HEK293 (cell line): ENCODE measurements around the gene RAB21.

Experiments used
- CTCF ChIA-PET: fragments of 350-600 bp; formaldehyde crosslinking; extraction: SDS; loops from one replicate; lab custom pipeline; 2021; ENCODE audit warnings: antibody characterized with exemption; lab: Yijun Ruan, JAX
- POLR2A ChIA-PET: fragments of 300-600 bp; formaldehyde crosslinking; extraction: SDS; loops from one replicate; lab custom pipeline; 2020; ENCODE audit warnings: antibody characterized with exemption, inconsistent platforms; lab: Yijun Ruan, JAX
- H3K27ac ChIP-seq: fragments of 200-500 bp; sonication (Bioruptor generic); 2 replicates; pipeline ENCODE4 v1.5.1; 2014; ENCODE audit warnings: low read depth, low read length, control low read depth, inconsistent platforms; ENCODE audit errors: extremely low read depth
- H3K36me3 ChIP-seq, 2 experiments: fragments of 200-500 bp in 1 of 2; sonication (Bioruptor generic) in 1 of 2; 1 replicate in 1 of 2; 2 replicates in 1 of 2; pipeline ENCODE4 v1.5.1; 2014 to 2017; ENCODE audit warnings: inconsistent platforms in 2 of 2, low read length in 2 of 2; ENCODE audit not compliant: control insufficient read depth in 2 of 2, insufficient read depth in 1 of 2
- H3K4me1 ChIP-seq: fragments of 200-500 bp; sonication (Bioruptor generic); 2 replicates; pipeline ENCODE4 v1.5.1; 2014; ENCODE audit warnings: mild to moderate bottlenecking, low read length, inconsistent platforms; ENCODE audit not compliant: control insufficient read depth, insufficient read depth
- H3K4me3 ChIP-seq: 2 replicates; pipeline ENCODE4 v1.5.1; 2011; ENCODE audit warnings: low read depth, mild to moderate bottlenecking, control low read depth, low read length, moderate library complexity
- H3K9me3 ChIP-seq: fragments of 200-500 bp; sonication (Bioruptor generic); 2 replicates; pipeline ENCODE4 v1.5.1; 2014; ENCODE audit warnings: low read depth, low read length, inconsistent platforms; ENCODE audit not compliant: control insufficient read depth, insufficient read depth
- GLIS1 ChIP-seq: fragments of 450-650 bp; formaldehyde crosslinking; IDR thresholded peaks from 2 replicates; pipeline ENCODE4 v1.5.1; 2016; ENCODE audit warnings: missing biosample characterization, missing genetic modification characterization
- PRDM2 ChIP-seq: fragments of 450-650 bp; formaldehyde crosslinking; IDR thresholded peaks from 2 replicates; pipeline ENCODE4 v1.5.1; 2016; ENCODE audit warnings: missing biosample characterization, missing genetic modification characterization, borderline replicate concordance
- ZNF132 ChIP-seq: fragments of 450-650 bp; formaldehyde crosslinking; IDR thresholded peaks from 2 replicates; pipeline ENCODE4 v1.5.1; 2017; ENCODE audit warnings: missing biosample characterization, missing genetic modification characterization, borderline replicate concordance
- ZNF184 ChIP-seq: fragments of 450-650 bp; IDR thresholded peaks from 2 replicates; pipeline ENCODE4 v1.5.1; 2018; ENCODE audit warnings: missing biosample characterization, mild to moderate bottlenecking, missing genetic modification characterization
- ZNF2 ChIP-seq: fragments of 450-650 bp; formaldehyde crosslinking; IDR thresholded peaks from 2 replicates; pipeline ENCODE4 v1.5.1; 2016; ENCODE audit warnings: missing biosample characterization, missing genetic modification characterization
- ZNF404 ChIP-seq: fragments of 450-650 bp; formaldehyde crosslinking; IDR thresholded peaks from 2 replicates; pipeline ENCODE4 v1.5.1; 2017; ENCODE audit warnings: missing biosample characterization, missing genetic modification characterization
- ZNF48 ChIP-seq: fragments of 450-650 bp; formaldehyde crosslinking; IDR thresholded peaks from 2 replicates; pipeline ENCODE4 v1.5.1; 2016; ENCODE audit warnings: missing biosample characterization, missing genetic modification characterization
- ZNF514 ChIP-seq: fragments of 450-650 bp; formaldehyde crosslinking; IDR thresholded peaks from 2 replicates; pipeline ENCODE4 v1.5.1; 2016; ENCODE audit warnings: missing biosample characterization, missing genetic modification characterization
- ZNF521 ChIP-seq: fragments of 450-650 bp; formaldehyde crosslinking; IDR thresholded peaks from 2 replicates; pipeline ENCODE4 v1.5.1; 2017; ENCODE audit warnings: missing biosample characterization, mild to moderate bottlenecking, missing genetic modification characterization
- ZNF555 ChIP-seq: fragments of 450-650 bp; formaldehyde crosslinking; conservative IDR thresholded peaks from 2 replicates; pipeline ENCODE4 v1.5.1; 2017; ENCODE audit warnings: missing biosample characterization, mild to moderate bottlenecking, missing genetic modification characterization, inconsistent platforms
- ZNF664 ChIP-seq: fragments of 450-650 bp; formaldehyde crosslinking; IDR thresholded peaks from 2 replicates; pipeline ENCODE4 v1.5.1; 2016; ENCODE audit warnings: missing biosample characterization, missing genetic modification characterization
- ZNF768 ChIP-seq: fragments of 450-650 bp; formaldehyde crosslinking; IDR thresholded peaks from 2 replicates; pipeline ENCODE4 v1.5.1; 2018; ENCODE audit warnings: missing biosample characterization, mild to moderate bottlenecking, missing genetic modification characterization
- TF ChIP-seq, protein P1 (sequence below): fragments of 450-650 bp; formaldehyde crosslinking; IDR thresholded peaks from 2 replicates; pipeline ENCODE4 v1.5.1; 2016; ENCODE audit warnings: missing biosample characterization, missing genetic modification characterization, low read depth
- TF ChIP-seq, protein P2 (sequence below): fragments of 450-650 bp; formaldehyde crosslinking; IDR thresholded peaks from 2 replicates; pipeline ENCODE4 v1.5.1; 2016; ENCODE audit warnings: missing biosample characterization, missing genetic modification characterization
- TF ChIP-seq, protein P3 (sequence below): fragments of 450-650 bp; formaldehyde crosslinking; conservative IDR thresholded peaks from 2 replicates; pipeline ENCODE4 v1.5.1; 2016; ENCODE audit warnings: low read depth, missing biosample characterization, missing genetic modification characterization
- TF ChIP-seq, protein P4 (sequence below): fragments of 450-650 bp; formaldehyde crosslinking; IDR thresholded peaks from 2 replicates; pipeline ENCODE4 v1.5.1; 2016; ENCODE audit warnings: missing biosample characterization, missing genetic modification characterization

RAB21 gene

GRCh38 chr12:71767183-71767582, 12.5 kb downstream of the RAB21 start:
- no peak overlapping the region for H3K4me3 ChIP-seq
- POLR2A ChIA-PET, result no interaction called here
- CTCF ChIA-PET, result interaction anchor here (0.8 to 3.3 kb wide), 3 partner anchors 13 to 20 kb away, joined by 4 to 18 read pairs (median 5); no protein-coding TSS in a partner anchor
- no peaks in the 10 kb centered on the region for H3K9me3 ChIP-seq
- TF ChIP-seq GLIS1 (tag by site-specific recombination), result no peak
- TF ChIP-seq, protein P1, sequence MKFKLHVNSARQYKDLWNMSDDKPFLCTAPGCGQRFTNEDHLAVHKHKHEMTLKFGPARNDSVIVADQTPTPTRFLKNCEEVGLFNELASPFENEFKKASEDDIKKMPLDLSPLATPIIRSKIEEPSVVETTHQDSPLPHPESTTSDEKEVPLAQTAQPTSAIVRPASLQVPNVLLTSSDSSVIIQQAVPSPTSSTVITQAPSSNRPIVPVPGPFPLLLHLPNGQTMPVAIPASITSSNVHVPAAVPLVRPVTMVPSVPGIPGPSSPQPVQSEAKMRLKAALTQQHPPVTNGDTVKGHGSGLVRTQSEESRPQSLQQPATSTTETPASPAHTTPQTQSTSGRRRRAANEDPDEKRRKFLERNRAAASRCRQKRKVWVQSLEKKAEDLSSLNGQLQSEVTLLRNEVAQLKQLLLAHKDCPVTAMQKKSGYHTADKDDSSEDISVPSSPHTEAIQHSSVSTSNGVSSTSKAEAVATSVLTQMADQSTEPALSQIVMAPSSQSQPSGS, result no peak
- no peak for TF ChIP-seq ZNF664 (tag by site-specific recombination)
- no peak for TF ChIP-seq ZNF184 (tag by site-specific recombination)
- TF ChIP-seq ZNF514, result no peak
- TF ChIP-seq, protein P2, sequence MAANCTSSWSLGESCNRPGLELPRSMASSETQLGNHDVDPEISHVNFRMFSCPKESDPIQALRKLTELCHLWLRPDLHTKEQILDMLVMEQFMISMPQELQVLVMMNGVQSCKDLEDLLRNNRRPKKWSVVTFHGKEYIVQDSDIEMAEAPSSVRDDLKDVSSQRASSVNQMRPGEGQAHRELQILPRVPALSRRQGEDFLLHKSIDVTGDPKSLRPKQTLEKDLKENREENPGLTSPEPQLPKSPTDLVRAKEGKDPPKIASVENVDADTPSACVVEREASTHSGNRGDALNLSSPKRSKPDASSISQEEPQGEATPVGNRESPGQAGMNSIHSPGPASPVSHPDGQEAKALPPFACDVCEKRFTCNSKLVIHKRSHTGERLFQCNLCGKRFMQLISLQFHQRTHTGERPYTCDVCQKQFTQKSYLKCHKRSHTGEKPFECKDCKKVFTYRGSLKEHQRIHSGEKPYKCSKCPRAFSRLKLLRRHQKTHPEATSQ (tag by site-specific recombination), result no peak
- no peak for TF ChIP-seq PRDM2 (tag by site-specific recombination)
- TF ChIP-seq ZNF555 (tag by site-specific recombination), result no peak
- no peak for TF ChIP-seq ZNF404 (tag by site-specific recombination)
- TF ChIP-seq, protein P3, sequence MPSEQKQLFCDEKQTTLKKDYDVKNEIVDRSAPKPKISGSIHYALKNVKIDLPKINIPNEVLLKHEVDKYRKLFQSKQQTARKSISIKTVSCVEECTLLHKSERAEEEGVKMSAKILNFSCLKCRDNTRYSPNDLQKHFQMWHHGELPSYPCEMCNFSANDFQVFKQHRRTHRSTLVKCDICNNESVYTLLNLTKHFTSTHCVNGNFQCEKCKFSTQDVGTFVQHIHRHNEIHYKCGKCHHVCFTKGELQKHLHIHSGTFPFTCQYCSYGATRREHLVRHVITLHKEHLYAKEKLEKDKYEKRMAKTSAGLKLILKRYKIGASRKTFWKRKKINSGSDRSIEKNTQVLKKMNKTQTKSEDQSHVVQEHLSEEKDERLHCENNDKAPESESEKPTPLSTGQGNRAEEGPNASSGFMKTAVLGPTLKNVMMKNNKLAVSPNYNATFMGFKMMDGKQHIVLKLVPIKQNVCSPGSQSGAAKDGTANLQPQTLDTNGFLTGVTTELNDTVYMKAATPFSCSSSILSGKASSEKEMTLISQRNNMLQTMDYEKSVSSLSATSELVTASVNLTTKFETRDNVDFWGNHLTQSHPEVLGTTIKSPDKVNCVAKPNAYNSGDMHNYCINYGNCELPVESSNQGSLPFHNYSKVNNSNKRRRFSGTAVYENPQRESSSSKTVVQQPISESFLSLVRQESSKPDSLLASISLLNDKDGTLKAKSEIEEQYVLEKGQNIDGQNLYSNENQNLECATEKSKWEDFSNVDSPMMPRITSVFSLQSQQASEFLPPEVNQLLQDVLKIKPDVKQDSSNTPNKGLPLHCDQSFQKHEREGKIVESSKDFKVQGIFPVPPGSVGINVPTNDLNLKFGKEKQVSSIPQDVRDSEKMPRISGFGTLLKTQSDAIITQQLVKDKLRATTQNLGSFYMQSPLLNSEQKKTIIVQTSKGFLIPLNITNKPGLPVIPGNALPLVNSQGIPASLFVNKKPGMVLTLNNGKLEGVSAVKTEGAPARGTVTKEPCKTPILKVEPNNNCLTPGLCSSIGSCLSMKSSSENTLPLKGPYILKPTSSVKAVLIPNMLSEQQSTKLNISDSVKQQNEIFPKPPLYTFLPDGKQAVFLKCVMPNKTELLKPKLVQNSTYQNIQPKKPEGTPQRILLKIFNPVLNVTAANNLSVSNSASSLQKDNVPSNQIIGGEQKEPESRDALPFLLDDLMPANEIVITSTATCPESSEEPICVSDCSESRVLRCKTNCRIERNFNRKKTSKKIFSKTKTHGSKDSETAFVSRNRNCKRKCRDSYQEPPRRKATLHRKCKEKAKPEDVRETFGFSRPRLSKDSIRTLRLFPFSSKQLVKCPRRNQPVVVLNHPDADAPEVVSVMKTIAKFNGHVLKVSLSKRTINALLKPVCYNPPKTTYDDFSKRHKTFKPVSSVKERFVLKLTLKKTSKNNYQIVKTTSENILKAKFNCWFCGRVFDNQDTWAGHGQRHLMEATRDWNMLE (tag by site-specific recombination), result no peak
- TF ChIP-seq ZNF2, result no peak
- no peak for TF ChIP-seq ZNF768
- TF ChIP-seq, protein P4, sequence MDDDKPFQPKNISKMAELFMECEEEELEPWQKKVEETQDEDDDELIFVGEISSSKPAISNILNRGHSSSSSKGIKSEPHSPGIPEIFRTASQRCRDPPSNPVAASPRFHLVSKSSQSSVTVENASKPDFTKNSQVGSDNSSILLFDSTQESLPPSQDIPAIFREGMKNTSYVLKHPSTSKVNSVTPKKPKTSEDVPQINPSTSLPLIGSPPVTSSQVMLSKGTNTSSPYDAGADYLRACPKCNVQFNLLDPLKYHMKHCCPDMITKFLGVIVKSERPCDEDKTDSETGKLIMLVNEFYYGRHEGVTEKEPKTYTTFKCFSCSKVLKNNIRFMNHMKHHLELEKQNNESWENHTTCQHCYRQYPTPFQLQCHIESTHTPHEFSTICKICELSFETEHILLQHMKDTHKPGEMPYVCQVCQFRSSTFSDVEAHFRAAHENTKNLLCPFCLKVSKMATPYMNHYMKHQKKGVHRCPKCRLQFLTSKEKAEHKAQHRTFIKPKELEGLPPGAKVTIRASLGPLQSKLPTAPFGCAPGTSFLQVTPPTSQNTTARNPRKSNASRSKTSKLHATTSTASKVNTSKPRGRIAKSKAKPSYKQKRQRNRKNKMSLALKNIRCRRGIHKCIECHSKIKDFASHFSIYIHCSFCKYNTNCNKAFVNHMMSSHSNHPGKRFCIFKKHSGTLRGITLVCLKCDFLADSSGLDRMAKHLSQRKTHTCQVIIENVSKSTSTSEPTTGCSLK (tag by site-specific recombination), result no peak
- no peak for TF ChIP-seq ZNF521
- no peak for TF ChIP-seq ZNF132 (tag by site-specific recombination)
- no peak for TF ChIP-seq ZNF48
- peaks cover 12 to 24% of the 10 kb centered on the region in 2 experiments for H3K36me3 ChIP-seq
- no peaks in the 10 kb centered on the region for H3K4me1 ChIP-seq
- no peak overlapping the region for H3K27ac ChIP-seq
